K562 (cell line): Measurements from ENCODE around the gene RAB6A. TPM values are rescaled to one million over a fixed set of nuclear protein-coding genes. Genes with fewer than 3 reads are reported as not detected.

ENCODE experiments used
- GTF2F1 ChIP-seq: IDR thresholded peaks from 2 replicates; pipeline ENCODE4 v1.6.1; 2011; ENCODE audit warnings: low read depth, low read length, improper control_type of control experiment
- HDAC6 ChIP-seq: IDR thresholded peaks from 2 replicates; pipeline ENCODE4 v1.6.1; 2012; ENCODE audit warnings: low read depth, mild to moderate bottlenecking, control low read depth, inconsistent platforms, low read length, moderate library complexity
- MEIS2 ChIP-seq: fragments of 450-650 bp; IDR thresholded peaks from 2 replicates; pipeline ENCODE4 v1.6.1; 2014; ENCODE audit warnings: mild to moderate bottlenecking; ENCODE audit not compliant: partially characterized antibody
- NR1H2 ChIP-seq: sonication (generic); formaldehyde crosslinking; IDR thresholded peaks from 2 replicates; pipeline ENCODE4 v1.4.0; 2020; ENCODE audit warnings: mild to moderate bottlenecking, missing genetic modification reagents
- POLR3A ChIP-seq: IDR thresholded peaks from 2 replicates; pipeline ENCODE4 v1.6.1; 2011; ENCODE audit warnings: borderline replicate concordance, mild to moderate bottlenecking, moderate library complexity; ENCODE audit not compliant: insufficient read length, insufficient read depth; ENCODE audit errors: extremely low read depth
- PTBP1 ChIP-seq: fragments of 200-400 bp; formaldehyde crosslinking; IDR thresholded peaks from 2 replicates; pipeline ENCODE4 v1.6.1; 2017; ENCODE audit warnings: low read depth, low read length
- RBBP5 ChIP-seq: fragments of 200-600 bp; sonication (generic); IDR thresholded peaks from 2 replicates; pipeline ENCODE4 v1.6.1; 2012; ENCODE audit warnings: borderline replicate concordance, mild to moderate bottlenecking, low read length, control low read depth, inconsistent platforms; ENCODE audit not compliant: insufficient read depth, poor library complexity, severe bottlenecking
- RBM17 ChIP-seq: fragments of 200-400 bp; formaldehyde crosslinking; IDR thresholded peaks from 2 replicates; pipeline ENCODE4 v1.6.1; 2017; ENCODE audit warnings: low read depth, mild to moderate bottlenecking, low read length, borderline replicate concordance
- SMAD4 ChIP-seq: fragments of 250-450 bp; sonication (Bioruptor Pico); conservative IDR thresholded peaks from 2 replicates; pipeline ENCODE4 v1.8.0; 2021; ENCODE audit warnings: inconsistent platforms, mild to moderate bottlenecking, moderate library complexity
- TCF3 ChIP-seq: sonication (generic); formaldehyde crosslinking; IDR thresholded peaks from 2 replicates; pipeline ENCODE4 v1.4.0; 2020; ENCODE audit warnings: mild to moderate bottlenecking, missing genetic modification reagents
- TCF7 ChIP-seq: sonication (generic); IDR thresholded peaks from 2 replicates; pipeline ENCODE4 v1.6.1; 2016; ENCODE audit warnings: antibody characterized with exemption, borderline replicate concordance
- TGIF2 ChIP-seq: sonication (generic); formaldehyde crosslinking; IDR thresholded peaks from 2 replicates; pipeline ENCODE4 v1.8.1; 2022; ENCODE audit warnings: mild to moderate bottlenecking, missing genetic modification reagents, moderate library complexity
- ZNF239 ChIP-seq: fragments of 250-450 bp; sonication (Bioruptor Pico); IDR thresholded peaks from 2 replicates; pipeline ENCODE4 v1.4.0; 2020; ENCODE audit warnings: mild to moderate bottlenecking
- ZNF282 ChIP-seq: sonication (generic); formaldehyde crosslinking; IDR thresholded peaks from 2 replicates; pipeline ENCODE4 v1.8.1; 2023; ENCODE audit warnings: missing genetic modification reagents
- ZNF507 ChIP-seq: conservative IDR thresholded peaks from 2 replicates; pipeline ENCODE4 v1.6.1; 2017; ENCODE audit warnings: missing genetic modification characterization, missing compliant biosample characterization
- ZNF707 ChIP-seq: fragments of 250-450 bp; sonication (Bioruptor Pico); conservative IDR thresholded peaks from 2 replicates; pipeline ENCODE4 v1.8.0; 2022; ENCODE audit warnings: inconsistent platforms, mild to moderate bottlenecking, moderate library complexity
- polyA plus RNA-seq, 8 experiments: library from polyadenylated mRNA; depleted of rRNA in 4 of 8; stranded (reverse) in 5 of 8; unstranded in 3 of 8; fragments of >200 nt; fragmentation: Nextera tagmentation in 2 of 8; fragmentation: Illumina TruSeq in 1 of 8; extraction: Ambion mirVana in 2 of 8; extraction: Trizol in 1 of 8; gene quantifications; 2 replicates each; pipeline versions ENCODE4 v1.2.1 to v1.2.3, GENCODE V29; 2011 to 2014; ENCODE audit warnings: inconsistent platforms in 1 of 8, missing spikeins in 1 of 8
- total RNA-seq, 7 experiments: library from RNA; depleted of rRNA in 6 of 7; stranded (reverse); fragments of >200 nt in 6 of 7; fragmentation: Illumina TruSeq in 2 of 7; extraction: Trizol in 2 of 7; gene quantifications; 2 replicates each; pipeline versions ENCODE4 v1.2.1 to v1.2.3, GENCODE V29; 2011 to 2021; ENCODE audit warnings: low replicate concordance in 1 of 7
- TF ChIP-seq, protein P1 (sequence below): fragments of 450-650 bp; formaldehyde crosslinking; IDR thresholded peaks from 2 replicates; pipeline ENCODE4 v1.4.0; 2020; ENCODE audit warnings: mild to moderate bottlenecking, moderate library complexity
- TF ChIP-seq, protein P2 (sequence below): fragments of 450-650 bp; conservative IDR thresholded peaks from 2 replicates; pipeline ENCODE4 v1.6.1; 2016; ENCODE audit warnings: missing genetic modification characterization, low read depth, mild to moderate bottlenecking, control low read depth, missing compliant biosample characterization
- TF ChIP-seq, protein P3 (sequence below): fragments of 450-650 bp; formaldehyde crosslinking; IDR thresholded peaks from 2 replicates; pipeline ENCODE4 v1.4.0; 2022; ENCODE audit warnings: missing genetic modification characterization
- TF ChIP-seq, protein P4 (sequence below): fragments of 250-450 bp; sonication (Bioruptor Pico); IDR thresholded peaks from 2 replicates; pipeline ENCODE4 v1.4.0; 2020; ENCODE audit warnings: mild to moderate bottlenecking, moderate library complexity, borderline replicate concordance

Gene RAB6A
- total and polyA plus RNA-seq, 9 of the 15 experiments (the other 6 are each of a cell fraction or from before 2014, with no cell fraction given), result 14.0 to 95.3 (median 45.4) TPM

DNA sequence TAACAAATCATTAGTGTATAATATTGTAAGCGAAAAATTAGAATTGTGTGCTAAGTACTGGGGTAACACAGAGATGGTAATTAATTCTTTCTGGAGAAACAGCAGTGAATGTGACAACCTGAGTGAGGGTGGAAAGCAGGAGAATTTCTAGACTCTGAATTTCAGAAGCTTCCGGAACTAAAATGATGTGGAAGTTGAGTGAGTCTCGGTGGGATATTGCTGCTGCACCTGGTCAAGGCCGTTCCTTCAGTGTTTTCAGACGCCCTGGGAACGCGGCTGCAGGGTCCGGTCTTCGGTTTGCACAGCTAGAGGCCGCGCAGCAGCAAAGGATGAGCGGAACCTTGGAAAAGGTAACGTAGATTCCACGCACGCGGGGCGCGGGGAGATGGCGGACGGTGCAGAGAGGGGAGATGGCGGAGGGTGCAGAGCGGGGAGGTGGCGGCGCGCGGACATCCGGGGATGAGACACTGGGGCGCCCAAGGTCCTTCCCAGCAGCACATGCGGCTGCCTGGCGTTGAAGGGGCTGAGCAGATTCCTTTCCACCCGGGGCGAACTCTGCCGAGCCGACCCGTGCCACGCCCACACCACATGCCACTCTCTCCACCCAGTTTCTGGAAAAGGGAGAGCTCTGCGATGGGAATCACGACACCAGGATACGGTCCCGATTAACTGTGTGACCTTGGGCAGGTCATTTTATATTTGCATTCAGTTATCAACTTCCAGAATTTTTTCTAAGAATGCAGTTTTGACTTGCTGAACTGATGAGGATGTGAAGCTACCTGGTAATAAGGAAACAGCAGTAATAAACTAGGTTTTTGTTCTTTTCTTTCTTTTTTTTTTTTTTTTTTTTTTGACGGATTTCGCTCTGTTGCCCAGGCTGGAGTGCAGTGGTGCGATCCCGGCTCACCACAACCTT, 27.0 kb upstream of the RAB6A start, which contains the start of gene MRPL48 (continued):
- TF ChIP-seq HDAC6, result no peak
- peak; percentile 27; the same call in 1 of the 2 replicates for TF ChIP-seq ZNF239
- TF ChIP-seq, protein P1, sequence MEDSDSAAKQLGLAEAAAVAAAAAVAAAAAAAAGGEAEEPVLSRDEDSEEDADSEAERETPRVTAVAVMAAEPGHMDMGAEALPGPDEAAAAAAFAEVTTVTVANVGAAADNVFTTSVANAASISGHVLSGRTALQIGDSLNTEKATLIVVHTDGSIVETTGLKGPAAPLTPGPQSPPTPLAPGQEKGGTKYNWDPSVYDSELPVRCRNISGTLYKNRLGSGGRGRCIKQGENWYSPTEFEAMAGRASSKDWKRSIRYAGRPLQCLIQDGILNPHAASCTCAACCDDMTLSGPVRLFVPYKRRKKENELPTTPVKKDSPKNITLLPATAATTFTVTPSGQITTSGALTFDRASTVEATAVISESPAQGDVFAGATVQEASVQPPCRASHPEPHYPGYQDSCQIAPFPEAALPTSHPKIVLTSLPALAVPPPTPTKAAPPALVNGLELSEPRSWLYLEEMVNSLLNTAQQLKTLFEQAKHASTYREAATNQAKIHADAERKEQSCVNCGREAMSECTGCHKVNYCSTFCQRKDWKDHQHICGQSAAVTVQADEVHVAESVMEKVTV (CRISPR knock-in tag), result no peak; the same call in 1 of the 2 replicates
- no peak for TF ChIP-seq MEIS2
- no peak for TF ChIP-seq POLR3A
- no peak for TF ChIP-seq ZNF707 (CRISPR knock-in tag)
- TF ChIP-seq, protein P2, sequence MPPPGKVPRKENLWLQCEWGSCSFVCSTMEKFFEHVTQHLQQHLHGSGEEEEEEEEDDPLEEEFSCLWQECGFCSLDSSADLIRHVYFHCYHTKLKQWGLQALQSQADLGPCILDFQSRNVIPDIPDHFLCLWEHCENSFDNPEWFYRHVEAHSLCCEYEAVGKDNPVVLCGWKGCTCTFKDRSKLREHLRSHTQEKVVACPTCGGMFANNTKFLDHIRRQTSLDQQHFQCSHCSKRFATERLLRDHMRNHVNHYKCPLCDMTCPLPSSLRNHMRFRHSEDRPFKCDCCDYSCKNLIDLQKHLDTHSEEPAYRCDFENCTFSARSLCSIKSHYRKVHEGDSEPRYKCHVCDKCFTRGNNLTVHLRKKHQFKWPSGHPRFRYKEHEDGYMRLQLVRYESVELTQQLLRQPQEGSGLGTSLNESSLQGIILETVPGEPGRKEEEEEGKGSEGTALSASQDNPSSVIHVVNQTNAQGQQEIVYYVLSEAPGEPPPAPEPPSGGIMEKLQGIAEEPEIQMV, result 0 out of 2 replicates have a peak, but pooled peaks have one; percentile 46
- no peak for TF ChIP-seq ZNF282
- 0 out of 2 replicates have a peak, but pooled peaks have one; percentile 57 for TF ChIP-seq PTBP1
- TF ChIP-seq TCF3, result no peak
- TF ChIP-seq RBM17, result no peak
- peak; percentile 97 for TF ChIP-seq RBBP5
- TF ChIP-seq SMAD4 (CRISPR knock-in tag), result peak; percentile 94
- TF ChIP-seq, protein P3, sequence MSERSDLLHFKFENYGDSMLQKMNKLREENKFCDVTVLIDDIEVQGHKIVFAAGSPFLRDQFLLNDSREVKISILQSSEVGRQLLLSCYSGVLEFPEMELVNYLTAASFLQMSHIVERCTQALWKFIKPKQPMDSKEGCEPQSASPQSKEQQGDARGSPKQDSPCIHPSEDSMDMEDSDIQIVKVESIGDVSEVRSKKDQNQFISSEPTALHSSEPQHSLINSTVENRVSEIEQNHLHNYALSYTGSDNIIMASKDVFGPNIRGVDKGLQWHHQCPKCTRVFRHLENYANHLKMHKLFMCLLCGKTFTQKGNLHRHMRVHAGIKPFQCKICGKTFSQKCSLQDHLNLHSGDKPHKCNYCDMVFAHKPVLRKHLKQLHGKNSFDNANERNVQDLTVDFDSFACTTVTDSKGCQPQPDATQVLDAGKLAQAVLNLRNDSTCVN (CRISPR knock-in tag), result no peak
- 0 out of 2 replicates have a peak, but pooled peaks have one; percentile 30 for TF ChIP-seq TCF7
- TF ChIP-seq TGIF2 (CRISPR knock-in tag), result no peak
- TF ChIP-seq, protein P4, sequence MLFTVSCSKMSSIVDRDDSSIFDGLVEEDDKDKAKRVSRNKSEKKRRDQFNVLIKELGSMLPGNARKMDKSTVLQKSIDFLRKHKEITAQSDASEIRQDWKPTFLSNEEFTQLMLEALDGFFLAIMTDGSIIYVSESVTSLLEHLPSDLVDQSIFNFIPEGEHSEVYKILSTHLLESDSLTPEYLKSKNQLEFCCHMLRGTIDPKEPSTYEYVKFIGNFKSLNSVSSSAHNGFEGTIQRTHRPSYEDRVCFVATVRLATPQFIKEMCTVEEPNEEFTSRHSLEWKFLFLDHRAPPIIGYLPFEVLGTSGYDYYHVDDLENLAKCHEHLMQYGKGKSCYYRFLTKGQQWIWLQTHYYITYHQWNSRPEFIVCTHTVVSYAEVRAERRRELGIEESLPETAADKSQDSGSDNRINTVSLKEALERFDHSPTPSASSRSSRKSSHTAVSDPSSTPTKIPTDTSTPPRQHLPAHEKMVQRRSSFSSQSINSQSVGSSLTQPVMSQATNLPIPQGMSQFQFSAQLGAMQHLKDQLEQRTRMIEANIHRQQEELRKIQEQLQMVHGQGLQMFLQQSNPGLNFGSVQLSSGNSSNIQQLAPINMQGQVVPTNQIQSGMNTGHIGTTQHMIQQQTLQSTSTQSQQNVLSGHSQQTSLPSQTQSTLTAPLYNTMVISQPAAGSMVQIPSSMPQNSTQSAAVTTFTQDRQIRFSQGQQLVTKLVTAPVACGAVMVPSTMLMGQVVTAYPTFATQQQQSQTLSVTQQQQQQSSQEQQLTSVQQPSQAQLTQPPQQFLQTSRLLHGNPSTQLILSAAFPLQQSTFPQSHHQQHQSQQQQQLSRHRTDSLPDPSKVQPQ (CRISPR knock-in tag), result no peak
- TF ChIP-seq ZNF507 (tag), result no peak
- TF ChIP-seq GTF2F1, result peak; percentile 78; the same call in 1 of the 2 replicates
- TF ChIP-seq NR1H2 (CRISPR knock-in tag), result no peak
